ENCODE measurements around the gene OR1K1. TPM values are rescaled to one million over a fixed set of nuclear protein-coding genes. Genes with fewer than 3 reads are reported as not detected.
"Not testable (repeated sequence)": the region's sequence is repeated elsewhere in the genome, so short reads cannot be mapped to it uniquely, and the experiment has no call there.

OR1K1 gene
- total RNA-seq, 5 donors from 2014 or later (not counting 1 experiment from before 2014, with no cell fraction given) = not detected

GRCh38 chr9:122791872-122792669 is 7.9 kb upstream of the OR1K1 start:
- ATAC-seq (replicated peaks in 1 of 4) (no peak), DNase-seq (no peak)
- Histone ChIP-seq H3K27me3 (replicated peaks in 1 of 2; ENCODE audit: control insufficient read depth in 2 of 2, extremely low read depth in 1 of 2, insufficient read depth in 2 of 2, low read length in 1 of 2) (no peaks in the 10 kb centered on the region), H3K27ac (ENCODE audit: low read length) (no peak overlapping the region), H3K4me1 (ENCODE audit: control insufficient read depth in 1 of 2, extremely low read depth in 1 of 2, insufficient read depth in 2 of 2, low read length in 2 of 2) (no peaks in the 10 kb centered on the region), H3K4me3 (ENCODE audit: control insufficient read depth in 1 of 2, extremely low read depth in 1 of 2, low read length in 1 of 2) (no peak overlapping the region), H3K36me3 (ENCODE audit: control insufficient read depth in 2 of 2, extremely low read depth in 1 of 2, insufficient read depth in 1 of 2, low read length in 1 of 2) (no peaks in the 10 kb centered on the region), H3K9me3 (no peaks in the 10 kb centered on the region)
- H3K4me1 Mint-ChIP-seq = no peaks in the 10 kb centered on the region
- no peaks in the 10 kb centered on the region for H3K27me3 Mint-ChIP-seq
- H3K27ac Mint-ChIP-seq = no peak overlapping the region
- H3K9me3 Mint-ChIP-seq = no peaks in the 10 kb centered on the region
- H3K36me3 Mint-ChIP-seq = peaks cover 13% of the 10 kb centered on the region
- POLR2A ChIA-PET = no interaction called here
- WGBS (ENCODE audit: insufficient coverage) = 83% methylated on average over 1 of the region's 5 CpGs
- no peak overlapping the region for H3K4me3 Mint-ChIP-seq
- CTCF ChIA-PET = no interaction called here

- Mint-ChIP-seq H3K27me3 (no peaks in the 10 kb centered on the region), H3K4me3 (no peak overlapping the region), H3K27ac (no peak overlapping the region), H3K36me3 (peaks cover 7% of the 10 kb centered on the region), H3K9me3 (no peaks in the 10 kb centered on the region), H3K4me1 (no peaks in the 10 kb centered on the region)
- CTCF ChIA-PET = no interaction called here
- Histone ChIP-seq H3K4me3 (ENCODE audit: control insufficient read depth in 1 of 2, extremely low read depth in 1 of 2, low read length in 1 of 2) (no peak overlapping the region), H3K4me1 (ENCODE audit: control insufficient read depth in 1 of 2, extremely low read depth in 1 of 2, insufficient read depth in 2 of 2, low read length in 2 of 2) (no peaks in the 10 kb centered on the region), H3K27me3 (replicated peaks in 1 of 2; ENCODE audit: control insufficient read depth in 2 of 2, extremely low read depth in 1 of 2, insufficient read depth in 2 of 2, low read length in 1 of 2) (no peaks in the 10 kb centered on the region), H3K36me3 (ENCODE audit: control insufficient read depth in 2 of 2, extremely low read depth in 1 of 2, insufficient read depth in 1 of 2, low read length in 1 of 2) (peaks cover 0 to 2% of the 10 kb centered on the region in 2 donors), H3K27ac (ENCODE audit: low read length) (no peak overlapping the region), H3K9me3 (no peaks in the 10 kb centered on the region)
- ATAC-seq (replicated peaks in 1 of 4) = no peak
- 87% methylated on average over 6 of the region's 6 CpGs for WGBS (ENCODE audit: insufficient coverage)
- POLR2A ChIA-PET = no interaction called here
- DNase-seq = no peak
These were observed 2.4 kb upstream of the OR1K1 start for GRCh38 chr9:122797316-122798063.

- Histone ChIP-seq H3K27ac (ENCODE audit: low read length) (no peak overlapping the region), H3K4me1 (ENCODE audit: control insufficient read depth in 1 of 2, extremely low read depth in 1 of 2, insufficient read depth in 2 of 2, low read length in 2 of 2) (peaks cover 5 to 10% of the 10 kb centered on the region in 2 experiments), H3K36me3 (ENCODE audit: control insufficient read depth in 2 of 2, extremely low read depth in 1 of 2, insufficient read depth in 1 of 2, low read length in 1 of 2) (no peaks in the 10 kb centered on the region), H3K9me3 (no peaks in the 10 kb centered on the region), H3K4me3 (ENCODE audit: control insufficient read depth in 1 of 2, extremely low read depth in 1 of 2, low read length in 1 of 2) (no peak overlapping the region), H3K27me3 (replicated peaks in 1 of 2; ENCODE audit: control insufficient read depth in 2 of 2, extremely low read depth in 1 of 2, insufficient read depth in 2 of 2, low read length in 1 of 2) (no peaks in the 10 kb centered on the region)
- ChIA-PET CTCF (interaction anchor here (0.6 to 1.0 kb wide), 2 partner anchors 680 to 1147 kb away, joined by 3 read pairs; no protein-coding TSS in a partner anchor), POLR2A (no interaction called here)
- Mint-ChIP-seq H3K36me3 (peaks cover 10% of the 10 kb centered on the region), H3K4me3 (no peak overlapping the region), H3K4me1 (peaks cover 7 to 20% (median 13%) of the 10 kb centered on the region in 3 donors), H3K27ac (no peak overlapping the region), H3K9me3 (no peaks in the 10 kb centered on the region), H3K27me3 (no peaks in the 10 kb centered on the region)
- ATAC-seq (replicated peaks in 1 of 4) (no peak), DNase-seq (no peak)
- no CpG with 5 or more reads among the region's 4 CpGs for WGBS (ENCODE audit: insufficient coverage)
These were observed 6.7 kb downstream of the OR1K1 start for GRCh38 chr9:122806661-122807060.

DNA sequence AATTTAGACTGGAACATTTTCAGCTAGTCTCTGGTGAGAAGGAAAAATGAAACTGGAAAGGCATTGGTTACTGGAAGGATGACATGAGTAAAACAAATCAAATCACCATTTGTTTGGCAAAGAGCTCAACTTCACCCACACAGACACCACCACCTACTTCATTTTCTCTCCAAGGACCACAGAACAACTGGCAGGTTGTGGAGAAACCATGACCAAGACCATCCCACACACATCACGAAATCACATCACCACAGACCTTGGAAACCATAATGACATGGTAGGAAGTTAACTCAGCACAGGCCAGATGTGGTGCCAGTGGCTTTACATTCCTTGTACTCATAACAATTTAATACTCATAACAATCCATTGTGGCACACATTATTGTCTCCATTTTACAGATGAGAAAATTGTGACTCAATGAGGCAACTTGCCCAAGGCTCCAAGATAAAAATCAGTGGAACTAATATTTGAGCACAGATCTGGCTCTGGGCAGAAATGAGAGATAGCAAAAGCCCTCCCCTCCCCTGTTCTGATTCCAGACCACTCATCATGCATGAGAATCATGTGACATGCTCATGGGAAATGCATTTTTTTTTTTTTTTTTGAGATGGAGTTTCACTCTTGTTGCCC is 7.5 kb downstream of the OR1K1 start:
- H3K27ac Mint-ChIP-seq = peak overlapping the region in 1 of 2 donors; percentile 25
- no peak for DNase-seq
- Histone ChIP-seq H3K4me1 (ENCODE audit: control insufficient read depth in 1 of 2, extremely low read depth in 1 of 2, insufficient read depth in 2 of 2, low read length in 2 of 2) (peaks cover 5 to 10% of the 10 kb centered on the region in 2 experiments), H3K36me3 (ENCODE audit: control insufficient read depth in 2 of 2, extremely low read depth in 1 of 2, insufficient read depth in 1 of 2, low read length in 1 of 2) (no peaks in the 10 kb centered on the region), H3K27me3 (replicated peaks in 1 of 2; ENCODE audit: control insufficient read depth in 2 of 2, extremely low read depth in 1 of 2, insufficient read depth in 2 of 2, low read length in 1 of 2) (no peaks in the 10 kb centered on the region), H3K9me3 (no peaks in the 10 kb centered on the region), H3K4me3 (ENCODE audit: control insufficient read depth in 1 of 2, extremely low read depth in 1 of 2, low read length in 1 of 2) (no peak overlapping the region), H3K27ac (ENCODE audit: low read length) (no peak overlapping the region)
- CTCF ChIA-PET = interaction anchor here (0.6 to 1.5 kb wide), 4 partner anchors 272 to 708 kb away, joined by 3 to 5 read pairs (median 4); no protein-coding TSS in a partner anchor
- POLR2A ChIA-PET = no interaction called here
- WGBS (ENCODE audit: insufficient coverage) = no CpG with 5 or more reads among the region's 1 CpG
- ATAC-seq (replicated peaks in 1 of 4) = no peak
- peaks cover 7 to 20% (median 13%) of the 10 kb centered on the region in 3 donors for H3K4me1 Mint-ChIP-seq
- no peaks in the 10 kb centered on the region for H3K27me3 Mint-ChIP-seq
- no peaks in the 10 kb centered on the region for H3K9me3 Mint-ChIP-seq
- peaks cover 10% of the 10 kb centered on the region for H3K36me3 Mint-ChIP-seq
- H3K4me3 Mint-ChIP-seq = no peak overlapping the region

GRCh38 chr9:122808141-122808540 is 8.2 kb downstream of the OR1K1 start:
- H3K27ac ChIP-seq (ENCODE audit: low read length) = no peak overlapping the region
- no peaks in the 10 kb centered on the region for H3K27me3 ChIP-seq (replicated peaks in 1 of 2; ENCODE audit: control insufficient read depth in 2 of 2, extremely low read depth in 1 of 2, insufficient read depth in 2 of 2, low read length in 1 of 2)
- WGBS (ENCODE audit: insufficient coverage) = 100% methylated on average over 2 of the region's 3 CpGs
- no peaks in the 10 kb centered on the region for H3K36me3 ChIP-seq (ENCODE audit: control insufficient read depth in 2 of 2, extremely low read depth in 1 of 2, insufficient read depth in 1 of 2, low read length in 1 of 2)
- POLR2A ChIA-PET = interaction anchor here in 1 of 2 donors (0.5 kb wide), 1 partner anchor 341 kb away, joined by 4 read pairs; no protein-coding TSS in a partner anchor
- Mint-ChIP-seq H3K9me3 (no peaks in the 10 kb centered on the region), H3K4me1 (peaks cover 7 to 20% (median 13%) of the 10 kb centered on the region in 3 donors), H3K36me3 (peaks cover 10% of the 10 kb centered on the region), H3K27me3 (no peaks in the 10 kb centered on the region), H3K4me3 (no peak overlapping the region), H3K27ac (no peak overlapping the region)
- H3K4me1 ChIP-seq (ENCODE audit: control insufficient read depth in 1 of 2, extremely low read depth in 1 of 2, insufficient read depth in 2 of 2, low read length in 2 of 2) = peaks cover 5 to 10% of the 10 kb centered on the region in 2 experiments
- CTCF ChIA-PET = interaction anchor here (0.6 to 1.5 kb wide), 6 partner anchors 271 to 709 kb away, joined by 3 to 5 read pairs (median 4); no protein-coding TSS in a partner anchor
- no peak overlapping the region for H3K4me3 ChIP-seq (ENCODE audit: control insufficient read depth in 1 of 2, extremely low read depth in 1 of 2, low read length in 1 of 2)
- ATAC-seq (replicated peaks in 1 of 4) (peak in 2 of 4 experiments; percentile 38 to 41), DNase-seq (no peak)
- no peaks in the 10 kb centered on the region for H3K9me3 ChIP-seq

GRCh38 chr9:122809261-122809660 is 9.3 kb downstream of the OR1K1 start:
- H3K4me1 ChIP-seq (ENCODE audit: control insufficient read depth in 1 of 2, extremely low read depth in 1 of 2, insufficient read depth in 2 of 2, low read length in 2 of 2); H3K27ac Mint-ChIP-seq; H3K36me3 ChIP-seq (ENCODE audit: control insufficient read depth in 2 of 2, extremely low read depth in 1 of 2, insufficient read depth in 1 of 2, low read length in 1 of 2); H3K4me3 ChIP-seq (ENCODE audit: control insufficient read depth in 1 of 2, extremely low read depth in 1 of 2, low read length in 1 of 2); H3K27me3 Mint-ChIP-seq; H3K27me3 ChIP-seq (replicated peaks in 1 of 2; ENCODE audit: control insufficient read depth in 2 of 2, extremely low read depth in 1 of 2, insufficient read depth in 2 of 2, low read length in 1 of 2); H3K27ac ChIP-seq (ENCODE audit: low read length); H3K9me3 ChIP-seq; DNase-seq; POLR2A ChIA-PET; ATAC-seq (replicated peaks in 1 of 4); H3K4me3 Mint-ChIP-seq; H3K9me3 Mint-ChIP-seq: not testable (repeated sequence)
- CTCF ChIA-PET = interaction anchor here (0.6 to 1.5 kb wide), 5 partner anchors 19 to 710 kb away, joined by 3 to 5 read pairs (median 4); partner anchors contain the start of gene PDCL (in 1 of the 2)
- 100% methylated on average over 1 of the region's 7 CpGs for WGBS (ENCODE audit: insufficient coverage)
- Mint-ChIP-seq H3K36me3 (peaks cover 10% of the 10 kb centered on the region), H3K4me1 (peaks cover 7 to 20% (median 13%) of the 10 kb centered on the region in 3 donors)
